Prostate gland (tissue), 2 donors: Measurements from ENCODE around the gene TEX2. TPM values are rescaled to one million over a fixed set of nuclear protein-coding genes. Genes with fewer than 3 reads are reported as not detected.
"Not testable (repeated sequence)": the region's sequence is repeated elsewhere in the genome, so short reads cannot be mapped to it uniquely, and the experiment has no call there.

Experiments used
- DNase-seq: peaks from one replicate; pipeline ENCODE4 v3.0.0-alpha.2; 2019; ENCODE audit warnings: low spot score
- H3K27ac ChIP-seq, 2 donors: fragments of 200-600 bp; sonication (generic); 2 replicates each; pipeline ENCODE4 v1.5.1; 2017 to 2019
- H3K27me3 ChIP-seq: fragments of 200-600 bp; sonication (generic); replicated peaks from 2 replicates; pipeline ENCODE4 v1.5.1; 2019; ENCODE audit not compliant: insufficient read depth
- H3K36me3 ChIP-seq, 2 donors: fragments of 200-600 bp; sonication (generic); 1 replicate in 1 of 2; 2 replicates in 1 of 2; pipeline versions ENCODE4 v1.5.1 to v1.8.1; 2017 to 2019
- H3K4me1 ChIP-seq: fragments of 200-600 bp; sonication (generic); replicated peaks from 2 replicates; pipeline ENCODE4 v1.5.1; 2019
- H3K4me3 ChIP-seq, 2 donors: fragments of 200-600 bp; sonication (generic); 2 replicates each; pipeline ENCODE4 v1.5.1; 2017 to 2019
- H3K9me3 ChIP-seq: fragments of 200-600 bp; sonication (generic); 2 replicates; pipeline ENCODE4 v1.5.1; 2017
- CTCF ChIP-seq, 4 experiments: fragments of 200-600 bp in 2 of 4; fragments of 450-650 bp in 2 of 4; sonication (generic) in 2 of 4; IDR thresholded peaks; 1 replicate in 3 of 4; 2 replicates in 1 of 4; pipeline ENCODE4 v1.5.1; 2016 to 2019; ENCODE audit warnings: antibody characterized with exemption in 4 of 4, mild to moderate bottlenecking in 2 of 4, moderate library complexity in 2 of 4
- POLR2A ChIP-seq: fragments of 450-650 bp; IDR thresholded peaks from one replicate; pipeline ENCODE4 v1.6.1; 2016; ENCODE audit warnings: antibody characterized with exemption, mild to moderate bottlenecking
- POLR2AphosphoS5 ChIP-seq: sonication (generic); formaldehyde crosslinking; IDR thresholded peaks from one replicate; pipeline ENCODE4 v1.6.1; 2017; ENCODE audit warnings: antibody characterized with exemption
- WGBS: methylation state at CpG from one replicate; pipeline ENCODE4 v1.1.5; 2018; 5-methylcytosine and 5-hydroxymethylcytosine counted together
- intact Hi-C: fragments of 100-400 bp; cut with DNase I; formaldehyde crosslinking; loops from one replicate; pipeline ENCODE4 v1.14.2; 2022
- total RNA-seq, 2 donors: library from RNA; depleted of rRNA; stranded (reverse); fragments of >200 nt; gene quantifications; one replicate each; pipeline ENCODE4 v1.1.0, GENCODE V29; 2016

The TEX2 gene
- total RNA-seq, 2 donors from 2014 or later = 31.3 to 43.8 TPM

DNA sequence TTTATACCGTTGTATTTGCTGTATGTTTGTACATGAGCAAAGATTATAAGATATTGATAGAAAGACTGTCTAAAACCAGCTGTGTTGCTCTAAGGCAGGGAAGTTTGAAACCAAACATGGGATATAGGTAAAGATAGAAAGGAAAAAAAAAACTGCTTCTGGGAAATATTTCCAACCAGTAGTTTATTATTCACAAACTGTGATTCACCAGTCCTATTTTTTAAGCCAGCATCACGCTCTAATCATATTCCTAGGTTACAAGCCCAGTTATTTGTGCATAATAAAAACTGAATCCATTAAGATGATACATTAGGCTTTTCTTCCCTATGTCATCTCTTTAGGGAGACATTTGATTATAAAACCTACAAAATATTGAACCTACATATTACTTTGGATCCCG, 137.1 kb downstream of the TEX2 start:
- intact Hi-C loops = no loop called here
- H3K9me3 ChIP-seq = no peaks in the 10 kb centered on the region
- peaks cover 4% of the 10 kb centered on the region for H3K4me1 ChIP-seq
- DNase-seq = no peak
- no peak overlapping the region for H3K4me3 ChIP-seq
- TF ChIP-seq POLR2AphosphoS5 = no peak
- no peaks in the 10 kb centered on the region for H3K36me3 ChIP-seq
- no peak overlapping the region for H3K27ac ChIP-seq
- WGBS = 67% methylated on average over 3 of the region's 3 CpGs
- no peaks in the 10 kb centered on the region for H3K27me3 ChIP-seq

- 96% methylated on average over 3 of the region's 3 CpGs for WGBS
- H3K4me3 ChIP-seq = no peak overlapping the region
- H3K36me3 ChIP-seq = no peaks in the 10 kb centered on the region
- no peak for DNase-seq
- no peak for TF ChIP-seq POLR2A
- no peak for TF ChIP-seq POLR2AphosphoS5
- TF ChIP-seq CTCF (IDR thresholded peaks at IDR 0.05) = no peak
- no peak overlapping the region for H3K27ac ChIP-seq
- no peaks in the 10 kb centered on the region for H3K27me3 ChIP-seq
- peaks cover 4% of the 10 kb centered on the region for H3K4me1 ChIP-seq
- intact Hi-C loops = no loop called here
- no peaks in the 10 kb centered on the region for H3K9me3 ChIP-seq
Observed at GRCh38 chr17:64124609-64125008, 138.5 kb downstream of the TEX2 start.

DNA sequence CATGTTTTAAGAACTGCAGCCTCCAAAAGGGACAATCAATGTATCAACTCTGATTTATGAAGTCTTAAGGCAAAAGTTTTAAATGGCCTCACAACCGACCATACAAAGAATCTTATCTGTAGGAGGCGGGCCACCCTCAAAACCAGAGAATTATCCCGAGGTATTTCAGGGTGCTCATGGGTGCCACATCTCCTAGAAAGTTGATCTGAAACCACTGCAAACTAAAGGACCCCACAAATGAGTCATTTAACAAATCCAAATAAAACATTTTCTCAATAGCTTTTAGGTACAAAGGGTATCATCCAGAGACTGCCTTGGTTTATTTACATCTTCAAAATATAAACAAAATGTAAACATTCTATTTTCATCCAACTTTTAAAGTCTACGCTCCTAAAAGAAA, 139.9 kb downstream of the TEX2 start:
- H3K27ac ChIP-seq = no peak overlapping the region
- no peaks in the 10 kb centered on the region for H3K27me3 ChIP-seq
- 78% methylated on average over 4 of the region's 4 CpGs for whole genome bisulfite sequencing
- peaks cover 4% of the 10 kb centered on the region for H3K4me1 ChIP-seq
- H3K36me3 ChIP-seq = no peaks in the 10 kb centered on the region
- no peak for DNase-seq
- intact Hi-C loops = no loop called here
- TF ChIP-seq POLR2A (no peak), POLR2AphosphoS5 (no peak)
- H3K9me3 ChIP-seq = no peaks in the 10 kb centered on the region
- no peak overlapping the region for H3K4me3 ChIP-seq

DNA sequence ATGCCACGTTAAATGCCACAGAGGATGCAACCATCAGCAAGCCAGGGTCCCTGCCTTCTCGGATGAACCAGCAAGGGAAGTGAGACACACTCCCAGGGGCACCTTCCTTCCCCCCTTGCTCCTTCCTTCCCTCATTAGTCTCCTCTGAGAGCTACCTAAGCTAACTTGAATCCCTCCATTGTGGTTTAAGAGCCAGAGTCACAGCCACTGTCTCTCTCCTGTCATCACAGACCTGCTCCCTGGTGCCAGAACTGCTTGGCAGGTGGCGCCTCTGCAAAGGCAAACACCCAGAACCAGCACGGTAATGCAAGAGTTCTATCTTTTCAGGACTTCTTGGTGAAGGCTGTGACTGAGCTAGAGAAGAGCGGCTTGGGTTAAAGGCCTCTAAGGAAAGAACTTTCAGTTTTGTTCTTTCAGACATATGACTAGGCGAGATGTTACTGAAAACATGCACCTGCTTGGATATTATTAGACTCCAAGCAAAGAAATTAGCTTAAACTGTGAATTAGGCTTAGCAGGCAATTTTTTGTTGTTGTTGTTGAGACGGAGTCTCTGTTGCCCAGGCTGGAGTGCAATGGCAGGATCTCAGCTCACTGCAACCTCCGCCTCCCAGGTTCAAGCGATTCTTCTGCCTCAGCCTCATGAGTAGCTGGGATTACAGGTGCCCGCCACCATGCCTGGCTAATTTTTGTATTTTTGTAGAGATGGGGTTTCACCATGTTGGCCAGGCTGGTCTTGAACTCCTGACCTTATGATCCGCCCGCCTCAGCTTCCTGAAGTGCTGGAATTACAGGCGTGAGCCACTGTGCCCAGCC, 141.9 kb downstream of the TEX2 start:
- DNase-seq, H3K4me1 ChIP-seq, H3K9me3 ChIP-seq, H3K27me3 ChIP-seq, H3K36me3 ChIP-seq, intact Hi-C loops, H3K4me3 ChIP-seq: not testable (repeated sequence)
- whole genome bisulfite sequencing = 81% methylated on average over 13 of the region's 13 CpGs
- H3K27ac ChIP-seq = peak overlapping the region in 1 of 2 donors; percentile 11

DNA sequence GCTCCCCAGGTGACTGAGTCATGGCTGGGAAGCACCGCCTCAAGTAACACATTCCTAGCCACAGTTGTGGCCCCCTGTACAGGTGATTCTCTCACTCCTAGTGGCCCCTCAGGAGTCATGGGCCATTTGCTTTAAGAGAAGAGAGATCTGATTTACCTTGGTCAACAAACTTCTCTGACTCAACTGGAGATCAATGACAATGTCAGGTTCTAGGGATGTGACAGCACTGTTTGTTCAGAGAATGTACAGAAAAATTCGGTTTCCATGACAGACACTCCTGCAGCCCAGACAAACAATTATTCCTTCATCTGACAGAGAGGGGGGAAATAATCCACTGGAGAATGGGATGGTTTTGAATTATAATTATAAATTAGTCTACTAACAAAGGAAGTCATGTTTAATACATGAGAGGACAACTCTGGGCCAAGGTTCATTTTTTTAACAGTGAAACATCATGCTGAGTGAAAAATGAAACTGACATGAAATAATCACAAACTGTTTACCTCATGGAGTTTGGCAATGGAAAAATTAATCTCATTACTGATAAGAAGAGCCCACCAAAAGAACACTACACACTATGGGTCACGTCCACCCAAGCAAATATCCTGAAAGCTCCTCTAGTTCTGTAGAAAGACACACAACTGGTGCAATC, 142.8 kb downstream of the TEX2 start:
- 74% methylated on average over 3 of the region's 3 CpGs for WGBS
- H3K4me3 ChIP-seq = no peak overlapping the region
- H3K4me1 ChIP-seq = no peaks in the 10 kb centered on the region
- no peaks in the 10 kb centered on the region for H3K27me3 ChIP-seq
- TF ChIP-seq CTCF (IDR thresholded peaks at IDR 0.05) = no peak
- TF ChIP-seq POLR2AphosphoS5 = no peak
- no peak for TF ChIP-seq POLR2A
- intact Hi-C loops = no loop called here
- H3K9me3 ChIP-seq = no peaks in the 10 kb centered on the region
- H3K36me3 ChIP-seq = no peaks in the 10 kb centered on the region
- peak overlapping the region in 1 of 2 donors; percentile 11 for H3K27ac ChIP-seq
- no peak for DNase-seq

DNA sequence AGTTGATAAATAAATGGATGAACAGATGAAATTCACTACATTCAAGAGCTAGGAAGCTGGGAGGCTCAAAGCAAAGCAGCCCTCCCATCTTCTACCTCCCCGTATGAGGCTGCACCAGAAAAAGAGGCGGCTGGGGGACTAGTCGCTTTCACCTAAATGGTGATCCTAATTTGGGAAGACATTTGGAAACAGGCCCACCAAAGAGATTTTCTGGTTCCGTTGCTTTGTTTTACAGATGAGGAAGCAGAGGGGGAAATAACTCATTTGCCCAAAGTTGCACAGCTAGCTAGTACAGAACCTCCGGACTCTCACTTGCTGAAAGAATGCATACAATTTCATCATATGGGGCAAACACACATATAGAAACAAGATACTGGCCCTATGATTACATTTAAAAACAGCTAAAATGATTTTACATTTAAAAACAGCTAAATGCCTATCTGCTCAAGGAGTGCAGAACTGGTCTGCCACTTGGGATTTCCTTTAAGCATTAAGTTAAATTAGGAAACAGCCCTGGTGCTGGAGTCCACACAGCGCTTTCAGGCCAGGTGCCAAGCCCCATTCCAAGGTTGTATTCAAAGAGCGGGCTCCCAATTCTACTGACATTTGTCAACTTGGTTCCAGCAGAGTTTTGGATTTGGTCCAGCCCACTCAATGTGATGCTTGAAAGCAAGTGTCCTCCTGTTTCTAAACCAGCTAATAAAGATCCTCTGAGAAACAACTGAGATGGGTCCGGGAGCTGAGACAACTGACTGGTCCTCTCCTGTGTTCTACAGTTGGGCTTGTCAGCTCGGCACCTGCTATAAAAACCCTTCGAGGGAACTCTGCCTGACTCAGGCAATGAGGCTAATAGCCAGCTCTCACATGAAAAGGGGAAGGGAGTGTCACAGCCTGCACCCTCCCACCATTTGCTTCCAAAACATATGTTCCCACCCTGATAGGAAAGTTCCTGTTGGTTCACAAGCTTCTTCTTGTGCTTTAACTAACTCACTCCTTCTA, 144.8 kb downstream of the TEX2 start:
- Histone ChIP-seq H3K27me3 (no peaks in the 10 kb centered on the region), H3K4me3 (no peak overlapping the region), H3K4me1 (no peaks in the 10 kb centered on the region), H3K9me3 (no peaks in the 10 kb centered on the region), H3K27ac (no peak overlapping the region), H3K36me3 (no peaks in the 10 kb centered on the region)
- TF ChIP-seq CTCF (IDR thresholded peaks at IDR 0.05) = no peak
- peak; percentile 4 for TF ChIP-seq POLR2AphosphoS5
- no peak for TF ChIP-seq POLR2A
- WGBS = 43% methylated on average over 10 of the region's 10 CpGs
- intact Hi-C loops = no loop called here
- DNase-seq = peak; percentile 16
